HFFc6 (cell line): ENCODE measurements around the gene ITPRIPL1. TPM values are rescaled to one million over a fixed set of nuclear protein-coding genes. Genes with fewer than 3 reads are reported as not detected.

Source experiments
- DNase-seq: peaks from one replicate; pipeline ENCODE4 v3.0.0-alpha.2; 2018
- H3K27ac Mint-ChIP-seq: 2 replicates; pipeline ENCODE4 v1.8.0; 2020; ENCODE audit warnings: mild to moderate bottlenecking, mixed read lengths
- H3K27me3 Mint-ChIP-seq: 2 replicates; pipeline ENCODE4 v1.8.0; 2021; ENCODE audit warnings: mild to moderate bottlenecking, moderate library complexity, mixed read lengths; ENCODE audit not compliant: insufficient read depth
- H3K36me3 Mint-ChIP-seq: 2 replicates; pipeline ENCODE4 v1.8.0; 2021; ENCODE audit warnings: low read depth, mixed read lengths
- H3K4me1 Mint-ChIP-seq: 2 replicates; pipeline ENCODE4 v1.8.0; 2020; ENCODE audit warnings: low read depth, mixed read lengths
- H3K4me3 Mint-ChIP-seq: 2 replicates; pipeline ENCODE4 v1.8.0; 2020; ENCODE audit warnings: mild to moderate bottlenecking, moderate library complexity, mixed read lengths
- H3K9me3 Mint-ChIP-seq: 2 replicates; pipeline ENCODE4 v1.8.0; 2020; ENCODE audit warnings: mild to moderate bottlenecking, mixed read lengths
- CTCF ChIP-seq: fragments of 200-600 bp; sonication (generic); IDR thresholded peaks from 2 replicates; pipeline ENCODE4 v1.5.0; 2021; ENCODE audit warnings: antibody characterized with exemption, mild to moderate bottlenecking
- total RNA-seq, 6 experiments: library from RNA; stranded (reverse); fragmentation: NEBNext Ultra II Directional; extraction: Animal tissue kit (Norgen Biotek cat#: 25700); gene quantifications; 2 replicates in 1 of 6; 3 replicates in 5 of 6; pipeline ENCODE4 v1.2.3, GENCODE V29; 2021

The ITPRIPL1 gene
- total RNA-seq, 6 experiments from 2014 or later: 0.55 to 1.2 (median 0.94) TPM

- Mint-ChIP-seq H3K36me3 (peaks cover 60% of the 10 kb centered on the region), H3K4me3 (no peak overlapping the region), H3K27ac (no peak overlapping the region)
These were observed 28.2 kb upstream of the ITPRIPL1 start for GRCh38 chr2:96296925-96297324.

GRCh38 chr2:96301865-96302264 is 23.3 kb upstream of the ITPRIPL1 start:
- no peak for TF ChIP-seq CTCF
- Mint-ChIP-seq H3K36me3 (peaks cover 65% of the 10 kb centered on the region), H3K4me1 (peaks cover 43% of the 10 kb centered on the region), H3K4me3 (no peak overlapping the region), H3K27me3 (peaks cover 1% of the 10 kb centered on the region), H3K9me3 (no peaks in the 10 kb centered on the region), H3K27ac (no peak overlapping the region)
- no peak for DNase-seq

More at GRCh38 chr2:96296925-96297324, 28.2 kb upstream of the ITPRIPL1 start:
- no peaks in the 10 kb centered on the region for H3K4me1 Mint-ChIP-seq
- no peaks in the 10 kb centered on the region; the same call in 1 of the 2 replicates for H3K27me3 Mint-ChIP-seq
- H3K9me3 Mint-ChIP-seq: no peaks in the 10 kb centered on the region
- no peak for DNase-seq
- no peak for TF ChIP-seq CTCF

- H3K27ac Mint-ChIP-seq: no peak overlapping the region
- peaks cover 38% of the 10 kb centered on the region for H3K36me3 Mint-ChIP-seq
- H3K9me3 Mint-ChIP-seq: no peaks in the 10 kb centered on the region
- peak overlapping the region; percentile 100 for H3K4me3 Mint-ChIP-seq
- peaks cover 43% of the 10 kb centered on the region for H3K4me1 Mint-ChIP-seq
- no peak for TF ChIP-seq CTCF
- H3K27me3 Mint-ChIP-seq: peaks cover 1% of the 10 kb centered on the region
- no peak for DNase-seq
These were observed 20.5 kb upstream of the ITPRIPL1 start for GRCh38 chr2:96304606-96305005.

- Mint-ChIP-seq H3K4me1 (peaks cover 43% of the 10 kb centered on the region), H3K9me3 (no peaks in the 10 kb centered on the region), H3K4me3 (peak within 1 kb of the TSS; percentile 100), H3K36me3 (peaks cover 38% of the 10 kb centered on the region), H3K27ac (peak within 1 kb of the TSS; percentile 96), H3K27me3 (peaks cover 1% of the 10 kb centered on the region)
- peak; percentile 74 for DNase-seq
- no peak for TF ChIP-seq CTCF
These were observed 19.8 kb upstream of the ITPRIPL1 start, which contains the start of gene SNRNP200 for GRCh38 chr2:96305091-96305978. SNRNP200 (minus strand) TSS chr2:96305546; CDS start chr2:96305437, 109 bp downstream.

- Mint-ChIP-seq H3K4me1 (peaks cover 43% of the 10 kb centered on the region), H3K4me3 (peak overlapping the region; percentile 100), H3K27me3 (peaks cover 1% of the 10 kb centered on the region), H3K9me3 (no peaks in the 10 kb centered on the region), H3K27ac (peak overlapping the region; percentile 96), H3K36me3 (peaks cover 36% of the 10 kb centered on the region)
- TF ChIP-seq CTCF: no peak
- no peak for DNase-seq
These were observed 19.2 kb upstream of the ITPRIPL1 start for GRCh38 chr2:96305979-96306308.
